HepG2 (cell line): ENCODE data around the gene FNDC4. TPM values are rescaled to one million over a fixed set of nuclear protein-coding genes. Genes with fewer than 3 reads are reported as not detected.

Experiments
- AKNA ChIP-seq: sonication (generic); formaldehyde crosslinking; IDR thresholded peaks from 2 replicates; pipeline ENCODE4 v1.4.0; 2020; ENCODE audit warnings: missing genetic modification reagents, borderline replicate concordance
- CENPT ChIP-seq: sonication (generic); formaldehyde crosslinking; IDR thresholded peaks from 2 replicates; pipeline ENCODE4 v1.8.0; 2022; ENCODE audit warnings: low read depth, mild to moderate bottlenecking, moderate library complexity, missing genetic modification reagents
- DNMT1 ChIP-seq: sonication (generic); formaldehyde crosslinking; IDR thresholded peaks from 2 replicates; pipeline ENCODE4 v1.5.1; 2020; ENCODE audit warnings: mild to moderate bottlenecking, missing genetic modification reagents
- FOXO4 ChIP-seq: sonication (generic); formaldehyde crosslinking; conservative IDR thresholded peaks from 2 replicates; pipeline ENCODE4 v1.8.1; 2023; ENCODE audit warnings: missing genetic modification reagents
- GABPA ChIP-seq, 2 experiments: IDR thresholded peaks; 2 replicates each; pipeline ENCODE4 v1.6.1; 2011 to 2016; ENCODE audit warnings: low read depth in 2 of 2, low read length in 1 of 2, missing biosample characterization in 1 of 2, missing genetic modification characterization in 1 of 2
- HNRNPUL1 ChIP-seq: fragments of 200-400 bp; formaldehyde crosslinking; IDR thresholded peaks from 2 replicates; pipeline ENCODE4 v1.6.1; 2017; ENCODE audit warnings: low read depth, mild to moderate bottlenecking, low read length, moderate library complexity
- KAT7 ChIP-seq: IDR thresholded peaks from 2 replicates; pipeline ENCODE4 v1.6.1; 2018; ENCODE audit warnings: borderline replicate concordance, missing compliant biosample characterization
- SNAI1 ChIP-seq: sonication (generic); formaldehyde crosslinking; IDR thresholded peaks from 2 replicates; pipeline ENCODE4 v1.5.0; 2020; ENCODE audit warnings: mild to moderate bottlenecking, missing genetic modification reagents, borderline replicate concordance
- ZBTB26 ChIP-seq: IDR thresholded peaks from 2 replicates; pipeline ENCODE4 v1.6.1; 2016; ENCODE audit warnings: missing compliant biosample characterization, missing genetic modification reagents, borderline replicate concordance
- ZNF329 ChIP-seq: sonication (generic); formaldehyde crosslinking; IDR thresholded peaks from 2 replicates; pipeline ENCODE4 v1.9.0; 2021; ENCODE audit warnings: low read depth, mild to moderate bottlenecking, missing genetic modification reagents
- ZNF414 ChIP-seq: sonication (generic); formaldehyde crosslinking; IDR thresholded peaks from 2 replicates; pipeline ENCODE4 v1.5.0; 2020; ENCODE audit warnings: missing genetic modification reagents
- ZNF770 ChIP-seq: sonication (generic); formaldehyde crosslinking; IDR thresholded peaks from 2 replicates; pipeline ENCODE4 v1.5.0; 2020; ENCODE audit warnings: mild to moderate bottlenecking, missing genetic modification reagents
- polyA plus RNA-seq, 8 experiments: library from polyadenylated mRNA; depleted of rRNA in 3 of 8; stranded (reverse) in 7 of 8; unstranded in 1 of 8; fragments of >200 nt; fragmentation: Illumina TruSeq in 4 of 8; extraction: Trizol in 4 of 8; gene quantifications; 2 replicates each; pipeline versions ENCODE4 v1.2.1 to v1.2.3, GENCODE V29; 2011 to 2016; ENCODE audit warnings: low read depth in 4 of 8, missing spikeins in 1 of 8, mixed read lengths in 1 of 8; ENCODE audit not compliant: insufficient read depth in 1 of 8
- total RNA-seq, 5 experiments: library from RNA; depleted of rRNA; stranded (reverse); fragments of >200 nt; fragmentation: Illumina TruSeq; extraction: Trizol; gene quantifications; 2 replicates each; pipeline ENCODE4 v1.2.3, GENCODE V29; 2016; ENCODE audit warnings: low read depth in 1 of 5

FNDC4 gene
- total and polyA plus RNA-seq, 2 of the 13 experiments (the other 11 are each of a cell fraction or from before 2014, with no cell fraction given), result 9.0 to 17.4 TPM

GRCh38 chr2:27496357-27497287 is 1.6 kb upstream of the FNDC4 start, which contains the start of gene GCKR (continued):
- TF ChIP-seq ZBTB26 (CRISPR knock-in tag) (peak; percentile 12; the same call in 1 of the 2 replicates), HNRNPUL1 (no peak), FOXO4 (CRISPR knock-in tag) (no peak), ZNF414 (no peak), DNMT1 (0 out of 2 replicates have a peak, but pooled peaks have one; percentile 0), KAT7 (CRISPR knock-in tag) (no peak; the same call in 1 of the 2 replicates), ZNF329 (CRISPR knock-in tag) (no peak), AKNA (CRISPR knock-in tag) (no peak), CENPT (CRISPR knock-in tag) (no peak), SNAI1 (CRISPR knock-in tag) (peak; percentile 90; the same call in 1 of the 2 replicates), ZNF770 (CRISPR knock-in tag) (peak; percentile 72; the same call in 1 of the 2 replicates), GABPA (IDR thresholded peaks at IDR 0.05; ENCODE audit: low read depth, low read length) (no peak), GABPA (CRISPR knock-in tag; IDR thresholded peaks at IDR 0.05; ENCODE audit: low read depth) (peak; percentile 60; the same call in 1 of the 2 replicates)
